Adrenal gland (tissue), 12 donors: ENCODE results near the gene CFHR2. TPM values are rescaled to one million over a fixed set of nuclear protein-coding genes. Genes with fewer than 3 reads are reported as not detected.
"Not testable (repeated sequence)": the region's sequence is repeated elsewhere in the genome, so short reads cannot be mapped to it uniquely, and the experiment has no call there.

Experiments
- DNase-seq, 7 donors: peaks; one replicate each; pipeline ENCODE4 v3.0.0-alpha.2; 2019 to 2020
- H3K27ac ChIP-seq, 5 donors: fragments of 200-600 bp; sonication (generic) in 4 of 5; 1 replicate in 3 of 5; 2 replicates in 2 of 5; pipeline versions ENCODE4 v1.5.1 to v1.8.0; 2016 to 2020; ENCODE audit warnings: mild to moderate bottlenecking in 1 of 5
- H3K27me3 ChIP-seq: fragments of 200-600 bp; 2 replicates; pipeline ENCODE4 v1.8.0; 2021
- H3K36me3 ChIP-seq, 2 donors: fragments of 200-600 bp; replicated peaks in 1 of 2; 1 replicate in 1 of 2; 2 replicates in 1 of 2; pipeline versions ENCODE4 v1.5.1 to v1.8.0; 2018 to 2022
- H3K4me1 ChIP-seq, 2 donors: fragments of 200-600 bp; replicated peaks in 1 of 2; 1 replicate in 1 of 2; 2 replicates in 1 of 2; pipeline versions ENCODE4 v1.5.1 to v1.8.0; 2018 to 2021
- H3K4me3 ChIP-seq, 4 donors: fragments of 200-600 bp; sonication (generic) in 3 of 4; one replicate each; pipeline ENCODE4 v1.5.1; 2016 to 2018
- H3K9me3 ChIP-seq, 3 donors: fragments of 200-600 bp; sonication (generic) in 1 of 3; replicated peaks in 1 of 3; 1 replicate in 2 of 3; 2 replicates in 1 of 3; pipeline versions ENCODE4 v1.5.1 to v1.8.0; 2016 to 2021
- CTCF ChIP-seq, 6 experiments: fragments of 450-650 bp in 4 of 6; fragments of 200-600 bp in 2 of 6; sonication (generic) in 1 of 6; IDR thresholded peaks; 1 replicate in 5 of 6; 2 replicates in 1 of 6; pipeline versions ENCODE4 v1.5.1 to v1.8.0; 2016 to 2021; ENCODE audit warnings: antibody characterized with exemption in 6 of 6, mild to moderate bottlenecking in 2 of 6, moderate library complexity in 1 of 6
- POLR2A ChIP-seq, 2 donors: fragments of 450-650 bp; IDR thresholded peaks; one replicate each; pipeline ENCODE4 v1.6.1; 2017; ENCODE audit warnings: antibody characterized with exemption in 2 of 2, mild to moderate bottlenecking in 2 of 2, moderate library complexity in 1 of 2
- WGBS, 4 donors: extraction: QIAGEN DNeasy Blood & Tissue Kit in 2 of 4; methylation state at CpG; one replicate each; pipeline versions ENCODE4 v1.1.5 to v1.1.7; 2013 to 2017; 5-methylcytosine and 5-hydroxymethylcytosine counted together
- intact Hi-C, 2 donors: fragments of 100-400 bp; cut with DNase I; formaldehyde crosslinking; loops; one replicate each; pipeline versions ENCODE4 v1.14.1 to v1.15.0; 2022 to 2023
- polyA plus RNA-seq, 3 donors: library from polyadenylated mRNA; stranded (reverse); fragments of 200-250 nt in 2 of 3; fragments of 350-450 nt in 1 of 3; fragmentation: Illumina TruSeq in 1 of 3; extraction: RNeasy Lipid Tissue Mini Kit (QIAGEN cat#74804) in 1 of 3; gene quantifications; one replicate each; pipeline ENCODE4 v1.2.3, GENCODE V29; 2013 to 2014
- total RNA-seq, 9 donors: library from RNA; depleted of rRNA in 4 of 9; stranded (reverse); fragments of >200 nt in 4 of 9; fragments of 120-200 nt in 1 of 9; fragmentation: NEBNext Ultra II Directional in 1 of 9; extraction: Animal tissue kit (Norgen Biotek cat#: 25700) in 1 of 9; gene quantifications; one replicate each; pipeline versions ENCODE4 v1.1.0 to v1.2.4, GENCODE V29; 2013 to 2023
- donor health status: healthy with polysubstance abuse.
- donor health status: Bipolar disorder and iron deficiency.
- donor health status: DM: yes; HTN: yes; CAD: no.
- donor health status: DM: no; HTN: no; CAD: no.
- donor health status: DM: no; HTN: no; CAD: no.
- donor health status: DM: yes; HTN: yes; CAD: no.

The CFHR2 gene
- total and polyA plus RNA-seq, 12 donors, result 0.28 to 0.46 (median 0.29) TPM; not detected in 9

GRCh38 chr1:196970182-196970581 is 26.6 kb downstream of the CFHR2 start:
- Histone ChIP-seq H3K9me3 (no peaks in the 10 kb centered on the region), H3K36me3 (no peaks in the 10 kb centered on the region), H3K4me1 (no peaks in the 10 kb centered on the region), H3K27ac (no peak overlapping the region), H3K4me3 (no peak overlapping the region), H3K27me3 (no peaks in the 10 kb centered on the region)
- no peak for DNase-seq
- intact Hi-C loops, result no loop called here
- WGBS, 4 donors, result 68 to 83% (median 81%) methylated on average over 1 of the region's 1 CpG
- no peak for TF ChIP-seq POLR2A (IDR thresholded peaks at IDR 0.05)
- no peak for TF ChIP-seq CTCF (IDR thresholded peaks at IDR 0.05)

GRCh38 chr1:196976278-196976677 is 32.7 kb downstream of the CFHR2 start:
- no peaks in the 10 kb centered on the region for H3K36me3 ChIP-seq
- no peak overlapping the region for H3K4me3 ChIP-seq
- H3K4me1 ChIP-seq, result no peaks in the 10 kb centered on the region
- H3K27ac ChIP-seq, result no peak overlapping the region
- H3K27me3 ChIP-seq, result no peaks in the 10 kb centered on the region
- no peak for DNase-seq
- TF ChIP-seq POLR2A (IDR thresholded peaks at IDR 0.05) (no peak), CTCF (IDR thresholded peaks at IDR 0.05) (no peak)
- WGBS, 4 donors, result 79 to 84% (median 82%) methylated on average over 4 of the region's 4 CpGs
- intact Hi-C loops, result no loop called here
- no peaks in the 10 kb centered on the region for H3K9me3 ChIP-seq

- WGBS, 4 donors, result 58 to 69% (median 59%) methylated on average over 5 of the region's 5 CpGs
- H3K27ac ChIP-seq, result no peak within 1 kb of the TSS
- H3K9me3 ChIP-seq, result no peaks in the 10 kb centered on the region
- intact Hi-C loops, result no loop called here
- no peak within 1 kb of the TSS for H3K4me3 ChIP-seq
- no peak for TF ChIP-seq CTCF (IDR thresholded peaks at IDR 0.05)
- TF ChIP-seq POLR2A (IDR thresholded peaks at IDR 0.05), result no peak
- no peaks in the 10 kb centered on the region for H3K4me1 ChIP-seq
- no peaks in the 10 kb centered on the region for H3K27me3 ChIP-seq
- DNase-seq, result no peak
- H3K36me3 ChIP-seq, result no peaks in the 10 kb centered on the region
These were observed 33.7 kb downstream of the CFHR2 start, which contains the start of gene CFHR5 for GRCh38 chr1:196977278-196977677. TSS of gene CFHR5 (plus strand) at chr1:196977556. CDS start at chr1:196977665, 109 bp downstream.

- no peak overlapping the region for H3K4me3 ChIP-seq
- no peak overlapping the region for H3K27ac ChIP-seq
- DNase-seq, result no peak
- no peaks in the 10 kb centered on the region for H3K4me1 ChIP-seq
- no peaks in the 10 kb centered on the region for H3K36me3 ChIP-seq
- 74 to 86% (median 80%) methylated on average over 1 of the region's 1 CpG for WGBS, 4 donors
- no peaks in the 10 kb centered on the region for H3K27me3 ChIP-seq
- H3K9me3 ChIP-seq, result no peaks in the 10 kb centered on the region
- intact Hi-C loops, result no loop called here
- TF ChIP-seq POLR2A (IDR thresholded peaks at IDR 0.05) (no peak), CTCF (IDR thresholded peaks at IDR 0.05) (no peak)
These were observed 37.3 kb downstream of the CFHR2 start for GRCh38 chr1:196980859-196981258.

GRCh38 chr1:196982247-196982646 is 38.7 kb downstream of the CFHR2 start:
- H3K4me1 ChIP-seq, H3K36me3 ChIP-seq, H3K27me3 ChIP-seq, H3K27ac ChIP-seq, DNase-seq, H3K4me3 ChIP-seq, intact Hi-C loops, H3K9me3 ChIP-seq: not testable (repeated sequence)
- WGBS, 4 donors, result 80 to 89% (median 84%) methylated on average over 7 of the region's 7 CpGs

GRCh38 chr1:196991919-196992651 is 48.5 kb downstream of the CFHR2 start:
- H3K27ac ChIP-seq, H3K4me1 ChIP-seq, H3K4me3 ChIP-seq, DNase-seq, intact Hi-C loops, H3K36me3 ChIP-seq, H3K27me3 ChIP-seq, H3K9me3 ChIP-seq: not testable (repeated sequence)
- WGBS, 4 donors, result 60 to 77% (median 65%) methylated on average over 7 to 11 of the region's 11 CpGs
